PFSK-1 (cell line): ENCODE results near the gene YIPF6.

Source experiments
- FOXP2 ChIP-seq: optimal IDR thresholded peaks from 2 replicates; pipeline ENCODE3; 2011; ENCODE audit warnings: borderline replicate concordance, control low read depth, inconsistent platforms; ENCODE audit not compliant: insufficient read depth; ENCODE audit errors: extremely low read length, extremely low read depth
- POLR2AphosphoS5 ChIP-seq: IDR thresholded peaks from 2 replicates; pipeline ENCODE4 v1.6.1; 2012; ENCODE audit warnings: low read depth, mild to moderate bottlenecking, control low read depth, low read length, moderate library complexity
- TAF1 ChIP-seq: IDR thresholded peaks from 2 replicates; pipeline ENCODE4 v1.6.1; 2012; ENCODE audit warnings: low read length, control low read depth, borderline replicate concordance; ENCODE audit not compliant: insufficient read depth
- TF ChIP-seq, protein P1 (sequence below), 2 experiments: IDR thresholded peaks; 2 replicates each; pipeline versions ENCODE4 v1.6.1 to v1.8.0; 2011 to 2012; ENCODE audit warnings: low read depth in 2 of 2, low read length in 2 of 2, control low read depth in 1 of 2, inconsistent platforms in 1 of 2, mild to moderate bottlenecking in 1 of 2, moderate library complexity in 1 of 2; ENCODE audit not compliant: insufficient read depth in 1 of 2

DNA sequence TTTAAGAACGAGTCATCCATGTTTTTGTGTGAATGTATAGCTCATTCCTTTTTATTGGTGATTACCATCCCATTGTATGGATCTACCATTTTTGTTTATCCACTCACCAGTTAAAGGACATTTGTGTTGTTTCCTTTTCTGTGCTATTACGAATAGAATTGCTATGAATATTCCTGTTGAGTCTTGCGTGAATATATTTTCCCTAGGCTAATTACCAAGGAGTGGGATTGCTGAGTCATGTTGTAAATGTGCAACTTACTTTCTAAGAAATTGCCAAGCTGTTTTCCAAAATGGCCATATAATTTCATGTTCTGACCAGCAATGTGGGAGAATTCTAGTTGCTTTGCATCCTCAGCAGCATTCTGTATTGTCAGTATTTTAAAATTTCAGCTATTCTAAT, 51.3 kb downstream of the YIPF6 start:
- TF ChIP-seq TAF1 (no peak), POLR2AphosphoS5 (no peak), FOXP2 (no peak)
- TF ChIP-seq, protein P1, sequence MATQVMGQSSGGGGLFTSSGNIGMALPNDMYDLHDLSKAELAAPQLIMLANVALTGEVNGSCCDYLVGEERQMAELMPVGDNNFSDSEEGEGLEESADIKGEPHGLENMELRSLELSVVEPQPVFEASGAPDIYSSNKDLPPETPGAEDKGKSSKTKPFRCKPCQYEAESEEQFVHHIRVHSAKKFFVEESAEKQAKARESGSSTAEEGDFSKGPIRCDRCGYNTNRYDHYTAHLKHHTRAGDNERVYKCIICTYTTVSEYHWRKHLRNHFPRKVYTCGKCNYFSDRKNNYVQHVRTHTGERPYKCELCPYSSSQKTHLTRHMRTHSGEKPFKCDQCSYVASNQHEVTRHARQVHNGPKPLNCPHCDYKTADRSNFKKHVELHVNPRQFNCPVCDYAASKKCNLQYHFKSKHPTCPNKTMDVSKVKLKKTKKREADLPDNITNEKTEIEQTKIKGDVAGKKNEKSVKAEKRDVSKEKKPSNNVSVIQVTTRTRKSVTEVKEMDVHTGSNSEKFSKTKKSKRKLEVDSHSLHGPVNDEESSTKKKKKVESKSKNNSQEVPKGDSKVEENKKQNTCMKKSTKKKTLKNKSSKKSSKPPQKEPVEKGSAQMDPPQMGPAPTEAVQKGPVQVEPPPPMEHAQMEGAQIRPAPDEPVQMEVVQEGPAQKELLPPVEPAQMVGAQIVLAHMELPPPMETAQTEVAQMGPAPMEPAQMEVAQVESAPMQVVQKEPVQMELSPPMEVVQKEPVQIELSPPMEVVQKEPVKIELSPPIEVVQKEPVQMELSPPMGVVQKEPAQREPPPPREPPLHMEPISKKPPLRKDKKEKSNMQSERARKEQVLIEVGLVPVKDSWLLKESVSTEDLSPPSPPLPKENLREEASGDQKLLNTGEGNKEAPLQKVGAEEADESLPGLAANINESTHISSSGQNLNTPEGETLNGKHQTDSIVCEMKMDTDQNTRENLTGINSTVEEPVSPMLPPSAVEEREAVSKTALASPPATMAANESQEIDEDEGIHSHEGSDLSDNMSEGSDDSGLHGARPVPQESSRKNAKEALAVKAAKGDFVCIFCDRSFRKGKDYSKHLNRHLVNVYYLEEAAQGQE (IDR thresholded peaks at IDR 0.05; ENCODE audit: insufficient read depth in 1 of 2, low read depth in 2 of 2, low read length in 2 of 2): no peak
